H1 (cell line): ENCODE results near the gene PHLDB3. TPM values are rescaled to one million over a fixed set of nuclear protein-coding genes. Genes with fewer than 3 reads are reported as not detected.

Experiments used
- CTCF ChIA-PET: fragments of 300-600 bp; sonication (Branson Sonifier 250); formaldehyde crosslinking; loops from one replicate; lab custom pipeline; 2021; ENCODE audit not compliant: partially characterized antibody; lab: Charles Lee
- POLR2A ChIA-PET: fragments of 300-600 bp; sonication (Branson Sonifier 250); formaldehyde crosslinking; loops from one replicate; lab custom pipeline; 2021; ENCODE audit warnings: inconsistent platforms; ENCODE audit not compliant: partially characterized antibody; lab: Charles Lee
- DNase-seq, 2 experiments: peaks; one replicate each; pipeline versions ENCODE4 v3.0.0 to v3.0.0-alpha.2; 2010 to 2022; ENCODE audit warnings: low spot score in 2 of 2, low read depth in 1 of 2, mixed read lengths in 1 of 2
- FAIRE-seq: peaks from 2 replicates; lab custom pipeline; 2011; peaks lifted over from hg19 to GRCh38; lab: Jason Lieb, UNC
- H2AFZ ChIP-seq: 2 replicates; pipeline ENCODE4 v1.8.1; 2012; ENCODE audit warnings: low read length, inconsistent platforms
- H2AK5ac ChIP-seq: 2 replicates; pipeline ENCODE4 v1.6.1; 2013; ENCODE audit warnings: low read depth, low read length
- H2BK120ac ChIP-seq: replicated peaks from 2 replicates; pipeline ENCODE3; 2013; ENCODE audit warnings: low read depth, low read length, inconsistent platforms
- H2BK12ac ChIP-seq: 2 replicates; pipeline ENCODE4 v1.6.1; 2013; ENCODE audit warnings: low read depth, low read length
- H2BK15ac ChIP-seq: 2 replicates; pipeline ENCODE4 v1.6.1; 2013; ENCODE audit warnings: low read length
- H2BK20ac ChIP-seq: 2 replicates; pipeline ENCODE4 v1.6.1; 2013; ENCODE audit warnings: low read length
- H2BK5ac ChIP-seq: 2 replicates; pipeline ENCODE4 v1.6.1; 2013; ENCODE audit warnings: low read depth, low read length
- H3K14ac ChIP-seq: 2 replicates; pipeline ENCODE4 v1.6.1; 2013; ENCODE audit warnings: inconsistent platforms; ENCODE audit not compliant: insufficient read length
- H3K18ac ChIP-seq: 2 replicates; pipeline ENCODE4 v1.6.1; 2013; ENCODE audit warnings: low read length; ENCODE audit errors: extremely low read depth
- H3K23ac ChIP-seq: 2 replicates; pipeline ENCODE4 v1.6.1; 2013; ENCODE audit warnings: inconsistent platforms; ENCODE audit not compliant: insufficient read length
- H3K23me2 ChIP-seq: 2 replicates; pipeline ENCODE4 v1.6.1; 2013; ENCODE audit warnings: low read depth, low read length
- H3K27ac ChIP-seq: 2 replicates; pipeline ENCODE4 v1.6.1; 2011; ENCODE audit warnings: low read depth, low read length, inconsistent platforms
- H3K27me3 ChIP-seq, 4 experiments: replicated peaks in 1 of 4; 1 replicate in 1 of 4; 2 replicates in 3 of 4; pipeline versions ENCODE4 v1.6.1 to v1.8.1; 2011 to 2013; ENCODE audit warnings: low read length in 3 of 4, mild to moderate bottlenecking in 3 of 4, inconsistent platforms in 2 of 4, mixed read lengths in 2 of 4, moderate library complexity in 1 of 4; ENCODE audit not compliant: control insufficient read depth in 3 of 4, insufficient read depth in 3 of 4; ENCODE audit errors: extremely low read depth in 1 of 4
- H3K36me3 ChIP-seq, 4 experiments: 2 replicates each; pipeline versions ENCODE4 v1.6.1 to v1.8.1; 2011 to 2013; ENCODE audit warnings: mild to moderate bottlenecking in 4 of 4, low read length in 3 of 4, moderate library complexity in 2 of 4, control low read depth in 1 of 4, inconsistent platforms in 1 of 4; ENCODE audit not compliant: insufficient read depth in 4 of 4, control insufficient read depth in 2 of 4
- H3K4ac ChIP-seq: replicated peaks from 2 replicates; pipeline ENCODE3; 2013; ENCODE audit warnings: low read length, low read depth, mixed read lengths, inconsistent platforms; ENCODE audit not compliant: insufficient read length
- H3K4me1 ChIP-seq, 4 experiments: replicated peaks in 1 of 4; 1 replicate in 1 of 4; 2 replicates in 3 of 4; pipeline versions ENCODE4 v1.6.1 to v1.8.1; 2011 to 2013; ENCODE audit warnings: low read length in 3 of 4, inconsistent platforms in 2 of 4, mixed read lengths in 1 of 4; ENCODE audit not compliant: insufficient read depth in 4 of 4, control insufficient read depth in 3 of 4
- H3K4me2 ChIP-seq, 2 experiments: 2 replicates each; pipeline versions ENCODE4 v1.6.1 to v1.8.1; 2011 to 2013; ENCODE audit warnings: low read depth in 2 of 2, low read length in 2 of 2, control low read depth in 1 of 2, inconsistent platforms in 1 of 2, mild to moderate bottlenecking in 1 of 2; ENCODE audit not compliant: insufficient read depth in 1 of 2
- H3K4me3 ChIP-seq, 4 experiments: fragments of 200-600, 300-600 bp in 1 of 4; sonication (generic), shearing (Covaris generic), sonication (Bioruptor Twin) in 1 of 4; 2 replicates each; pipeline versions ENCODE4 v1.5.1 to v1.8.1; 2011 to 2016; ENCODE audit warnings: low read length in 4 of 4, low read depth in 3 of 4, control low read depth in 2 of 4, inconsistent platforms in 2 of 4, mild to moderate bottlenecking in 2 of 4, mixed read lengths in 1 of 4, moderate library complexity in 1 of 4; ENCODE audit not compliant: insufficient read depth in 2 of 4; ENCODE audit errors: extremely low read depth in 1 of 4
- H3K56ac ChIP-seq: replicated peaks from 2 replicates; pipeline ENCODE3; 2013; ENCODE audit warnings: low read depth, mild to moderate bottlenecking, mixed read lengths, low read length, inconsistent platforms; ENCODE audit not compliant: insufficient read length
- H3K79me1 ChIP-seq: 2 replicates; pipeline ENCODE4 v1.6.1; 2013; ENCODE audit warnings: low read depth, low read length, control low read depth
- H3K79me2 ChIP-seq, 2 experiments: 2 replicates each; pipeline versions ENCODE4 v1.6.1 to v1.8.1; 2012 to 2013; ENCODE audit warnings: low read length in 2 of 2, mild to moderate bottlenecking in 2 of 2, inconsistent platforms in 1 of 2; ENCODE audit not compliant: insufficient read depth in 2 of 2, control insufficient read depth in 1 of 2
- H3K9ac ChIP-seq, 4 experiments: replicated peaks in 1 of 4; 1 replicate in 1 of 4; 2 replicates in 3 of 4; pipeline versions ENCODE4 v1.6.1 to v1.8.1; 2011 to 2013; ENCODE audit warnings: low read depth in 3 of 4, low read length in 3 of 4, control low read depth in 2 of 4, mild to moderate bottlenecking in 2 of 4, moderate library complexity in 2 of 4, inconsistent platforms in 1 of 4; ENCODE audit errors: extremely low read depth in 1 of 4
- H3K9me3 ChIP-seq, 2 experiments: 2 replicates each; pipeline versions ENCODE4 v1.6.1 to v1.8.1; 2012 to 2013; ENCODE audit warnings: mild to moderate bottlenecking in 2 of 2, moderate library complexity in 2 of 2, control low read depth in 1 of 2, inconsistent platforms in 1 of 2, low read depth in 1 of 2, low read length in 1 of 2, mixed read lengths in 1 of 2; ENCODE audit not compliant: insufficient read depth in 2 of 2
- H4K20me1 ChIP-seq, 2 experiments: replicated peaks in 1 of 2; 2 replicates each; pipeline versions ENCODE3 to v1.8.1; 2011 to 2013; ENCODE audit warnings: inconsistent platforms in 2 of 2, low read length in 2 of 2, mild to moderate bottlenecking in 1 of 2; ENCODE audit not compliant: insufficient read depth in 2 of 2, control insufficient read depth in 1 of 2
- H4K5ac ChIP-seq: 2 replicates; pipeline ENCODE4 v1.6.1; 2013; ENCODE audit warnings: low read length, low read depth, mixed read lengths, inconsistent platforms; ENCODE audit not compliant: insufficient read length
- H4K8ac ChIP-seq: 2 replicates; pipeline ENCODE4 v1.8.0; 2013; ENCODE audit warnings: mild to moderate bottlenecking, moderate library complexity, low read length, inconsistent platforms; ENCODE audit not compliant: insufficient read depth; ENCODE audit errors: extremely low read depth
- H4K91ac ChIP-seq: replicated peaks from 2 replicates; pipeline ENCODE3; 2013; ENCODE audit warnings: low read length, mixed read lengths, inconsistent platforms; ENCODE audit not compliant: insufficient read length
- EZH2 ChIP-seq: fragments of 200-600 bp; sonication (generic); IDR thresholded peaks from 2 replicates; pipeline ENCODE4 v1.7.1; 2012; ENCODE audit warnings: low read depth, mild to moderate bottlenecking, moderate library complexity, low read length, inconsistent platforms; ENCODE audit not compliant: severe bottlenecking
- POU5F1 ChIP-seq: IDR thresholded peaks from 2 replicates; pipeline ENCODE4 v1.6.1; 2011; ENCODE audit warnings: low read depth, mild to moderate bottlenecking, low read length, moderate library complexity
- RFX5 ChIP-seq: IDR thresholded peaks from 2 replicates; pipeline ENCODE4 v1.6.1; 2011; ENCODE audit warnings: low read depth, low read length, improper control_type of control experiment, borderline replicate concordance
- SIX5 ChIP-seq: IDR thresholded peaks from 2 replicates; pipeline ENCODE4 v1.6.1; 2011; ENCODE audit warnings: mild to moderate bottlenecking, low read depth, low read length
- SP1 ChIP-seq: IDR thresholded peaks from 2 replicates; pipeline ENCODE4 v1.6.1; 2011; ENCODE audit warnings: low read depth, low read length
- YY1 ChIP-seq: IDR thresholded peaks from 2 replicates; pipeline ENCODE4 v1.6.1; 2011; ENCODE audit warnings: low read depth, mild to moderate bottlenecking, low read length
- WGBS, 2 experiments: shearing (Covaris generic) in 1 of 2; methylation state at CpG; one replicate each; pipeline versions ENCODE4 v1.1.6 to v1.1.7; 2013 to 2015; ENCODE audit warnings: low lambda C conversion rate in 2 of 2, mixed read lengths in 2 of 2, inconsistent platforms in 1 of 2, low coverage in 1 of 2, missing lambda C conversion rate in 1 of 2; ENCODE audit not compliant: insufficient replicate concordance in 2 of 2, insufficient coverage in 1 of 2, insufficient read length in 1 of 2; ENCODE audit errors: extremely low coverage in 1 of 2, missing lambda C conversion rate in 1 of 2; 5-methylcytosine and 5-hydroxymethylcytosine counted together
- polyA plus RNA-seq, 7 experiments: library from polyadenylated mRNA; depleted of rRNA in 3 of 7; stranded (reverse) in 5 of 7; unstranded in 2 of 7; fragments of >200 nt in 5 of 7; fragments of 200-250 nt in 2 of 7; gene quantifications; 1 replicate in 5 of 7; 2 replicates in 1 of 7; 4 replicates in 1 of 7; pipeline versions ENCODE4 v1.2.1 to v1.2.3, GENCODE V29; 2011 to 2013; ENCODE audit warnings: missing spikeins in 2 of 7, mixed read lengths in 2 of 7
- total RNA-seq: library from RNA; stranded (reverse); fragmentation: NEBNext Ultra II Directional; extraction: Animal tissue kit (Norgen Biotek cat#: 25700); gene quantifications from 2 replicates; pipeline ENCODE4 v1.2.1, GENCODE V29; 2021
- TF ChIP-seq, protein P1 (sequence below): IDR thresholded peaks from 2 replicates; pipeline ENCODE4 v1.6.1; 2012; ENCODE audit warnings: inconsistent platforms
- TF ChIP-seq, protein P2 (sequence below), 3 experiments: IDR thresholded peaks; 1 replicate in 2 of 3; 2 replicates in 1 of 3; pipeline versions ENCODE4 v1.5.1 to v1.6.1; 2011; ENCODE audit warnings: low read length in 3 of 3, mild to moderate bottlenecking in 3 of 3, inconsistent platforms in 2 of 3, low read depth in 1 of 3, moderate library complexity in 1 of 3; ENCODE audit not compliant: insufficient read depth in 1 of 3; ENCODE audit errors: control extremely low read depth in 1 of 3

The PHLDB3 gene
- total and polyA plus RNA-seq, 2 of the 8 experiments (the other 6 are each of a cell fraction or from before 2014, with no cell fraction given): 4.0 to 8.5 TPM

DNA sequence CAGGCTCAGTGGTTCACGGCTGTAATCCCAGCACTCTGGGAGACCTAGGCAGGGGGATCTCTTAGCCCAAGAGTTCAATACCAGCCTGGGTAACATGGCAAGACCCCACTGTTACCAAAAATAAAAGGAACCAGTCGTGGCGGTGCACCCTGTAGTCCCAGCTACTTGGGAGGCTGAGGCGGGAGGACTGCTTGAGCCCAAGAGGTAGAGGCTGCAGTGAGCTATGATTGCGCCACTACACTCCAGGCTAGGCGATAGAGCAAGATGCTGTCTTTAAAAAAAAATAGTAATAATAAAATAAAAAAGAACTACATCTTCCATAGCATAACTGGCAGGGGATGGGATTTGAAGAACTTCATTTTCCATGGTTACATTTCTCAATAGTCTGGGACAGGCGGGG is 42.2 kb downstream of the PHLDB3 start:
- Histone ChIP-seq H2BK5ac (no peak overlapping the region), H3K9me3 (no peaks in the 10 kb centered on the region), H2BK15ac (no peak overlapping the region), H3K27me3 (peaks cover 0 to 25% (median 15%) of the 10 kb centered on the region in 4 experiments; a peak in 6 of 7 replicates), H4K20me1 (no peaks in the 10 kb centered on the region), H4K91ac (no peak overlapping the region), H3K23me2 (peaks cover 13% of the 10 kb centered on the region), H3K36me3 (no peaks in the 10 kb centered on the region), H3K4me3 (peak overlapping the region; percentile 42 to 81 (median 70); a peak in 7 of 8 replicates), H2BK20ac (no peak overlapping the region), H3K9ac (peak overlapping the region in 1 of 4 experiments; percentile 78; a peak in 2 of 7 replicates), H2AK5ac (no peak overlapping the region), H2BK12ac (no peak overlapping the region), H3K56ac (no peak overlapping the region), H3K79me1 (no peaks in the 10 kb centered on the region), H4K5ac (no peak overlapping the region), H2AFZ (no peak overlapping the region), H3K79me2 (no peaks in the 10 kb centered on the region), H3K14ac (no peak overlapping the region), H2BK120ac (no peak overlapping the region), H3K23ac (no peak overlapping the region), H3K18ac (no peak overlapping the region), H3K27ac (no peak overlapping the region), H3K4me2 (peak overlapping the region; percentile 87 to 94), H3K4me1 (peaks cover 0 to 8% (median 3%) of the 10 kb centered on the region in 4 experiments; a peak in 4 of 7 replicates), H4K8ac (no peak overlapping the region), H3K4ac (no peak overlapping the region)
- FAIRE-seq (no peak), DNase-seq (no peak)
- 82% methylated on average over 7 of the region's 7 CpGs; no CpG with 5 or more reads in 1 of the 2 experiments for WGBS, 2 experiments
- TF ChIP-seq YY1 (no peak), EZH2 (no peak), RFX5 (no peak), SIX5 (no peak), POU5F1 (no peak), SP1 (no peak)
- TF ChIP-seq, protein P1, sequence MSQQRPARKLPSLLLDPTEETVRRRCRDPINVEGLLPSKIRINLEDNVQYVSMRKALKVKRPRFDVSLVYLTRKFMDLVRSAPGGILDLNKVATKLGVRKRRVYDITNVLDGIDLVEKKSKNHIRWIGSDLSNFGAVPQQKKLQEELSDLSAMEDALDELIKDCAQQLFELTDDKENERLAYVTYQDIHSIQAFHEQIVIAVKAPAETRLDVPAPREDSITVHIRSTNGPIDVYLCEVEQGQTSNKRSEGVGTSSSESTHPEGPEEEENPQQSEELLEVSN: no peak
- TF ChIP-seq, protein P2, sequence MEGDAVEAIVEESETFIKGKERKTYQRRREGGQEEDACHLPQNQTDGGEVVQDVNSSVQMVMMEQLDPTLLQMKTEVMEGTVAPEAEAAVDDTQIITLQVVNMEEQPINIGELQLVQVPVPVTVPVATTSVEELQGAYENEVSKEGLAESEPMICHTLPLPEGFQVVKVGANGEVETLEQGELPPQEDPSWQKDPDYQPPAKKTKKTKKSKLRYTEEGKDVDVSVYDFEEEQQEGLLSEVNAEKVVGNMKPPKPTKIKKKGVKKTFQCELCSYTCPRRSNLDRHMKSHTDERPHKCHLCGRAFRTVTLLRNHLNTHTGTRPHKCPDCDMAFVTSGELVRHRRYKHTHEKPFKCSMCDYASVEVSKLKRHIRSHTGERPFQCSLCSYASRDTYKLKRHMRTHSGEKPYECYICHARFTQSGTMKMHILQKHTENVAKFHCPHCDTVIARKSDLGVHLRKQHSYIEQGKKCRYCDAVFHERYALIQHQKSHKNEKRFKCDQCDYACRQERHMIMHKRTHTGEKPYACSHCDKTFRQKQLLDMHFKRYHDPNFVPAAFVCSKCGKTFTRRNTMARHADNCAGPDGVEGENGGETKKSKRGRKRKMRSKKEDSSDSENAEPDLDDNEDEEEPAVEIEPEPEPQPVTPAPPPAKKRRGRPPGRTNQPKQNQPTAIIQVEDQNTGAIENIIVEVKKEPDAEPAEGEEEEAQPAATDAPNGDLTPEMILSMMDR (IDR thresholded peaks at IDR 0.05; ENCODE audit: control extremely low read depth in 1 of 3, insufficient read depth in 1 of 3, low read depth in 1 of 3, low read length in 3 of 3): no peak
- ChIA-PET POLR2A (interaction anchor here (1.4 to 4.4 kb wide), 4 partner anchors 12 to 58 kb away, joined by 4 to 23 read pairs (median 4); no protein-coding TSS in a partner anchor), CTCF (interaction anchor here (1.8 to 4.9 kb wide), 3 partner anchors 15 to 57 kb away, joined by 6 to 33 read pairs (median 6); partner anchors contain the start of gene PHLDB3)
